Panc1 (cell line): ENCODE data around the gene PLEKHO1.

ENCODE experiments used
- POLR2AphosphoS5 ChIP-seq: IDR thresholded peaks from 2 replicates; pipeline ENCODE4 v1.6.1; 2012; ENCODE audit warnings: mild to moderate bottlenecking, low read depth, low read length, moderate library complexity
- TF ChIP-seq, protein P1 (sequence below): fragments of 450-650 bp; IDR thresholded peaks from 2 replicates; pipeline ENCODE4 v1.5.1; 2017; ENCODE audit warnings: mild to moderate bottlenecking

DNA sequence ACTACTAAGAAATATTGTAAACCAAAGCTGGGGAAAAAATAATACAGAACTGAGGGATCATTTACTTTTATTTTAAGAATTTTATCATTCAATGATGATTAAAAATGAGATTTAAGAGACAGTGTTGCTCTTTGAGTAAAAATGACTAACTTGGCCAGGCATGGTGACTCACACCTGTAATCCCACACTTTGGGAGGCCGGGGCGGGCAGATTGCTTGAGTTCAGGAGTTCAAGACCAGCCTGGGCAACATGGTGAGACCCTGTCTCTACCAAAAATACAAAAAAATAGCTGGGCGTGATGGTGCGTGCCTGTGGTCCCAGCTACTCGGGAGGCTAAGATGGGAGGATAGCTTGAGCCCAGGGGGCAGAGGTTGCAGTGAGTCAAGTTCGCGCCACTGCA is 21.8 kb upstream of the PLEKHO1 start:
- TF ChIP-seq, protein P1, sequence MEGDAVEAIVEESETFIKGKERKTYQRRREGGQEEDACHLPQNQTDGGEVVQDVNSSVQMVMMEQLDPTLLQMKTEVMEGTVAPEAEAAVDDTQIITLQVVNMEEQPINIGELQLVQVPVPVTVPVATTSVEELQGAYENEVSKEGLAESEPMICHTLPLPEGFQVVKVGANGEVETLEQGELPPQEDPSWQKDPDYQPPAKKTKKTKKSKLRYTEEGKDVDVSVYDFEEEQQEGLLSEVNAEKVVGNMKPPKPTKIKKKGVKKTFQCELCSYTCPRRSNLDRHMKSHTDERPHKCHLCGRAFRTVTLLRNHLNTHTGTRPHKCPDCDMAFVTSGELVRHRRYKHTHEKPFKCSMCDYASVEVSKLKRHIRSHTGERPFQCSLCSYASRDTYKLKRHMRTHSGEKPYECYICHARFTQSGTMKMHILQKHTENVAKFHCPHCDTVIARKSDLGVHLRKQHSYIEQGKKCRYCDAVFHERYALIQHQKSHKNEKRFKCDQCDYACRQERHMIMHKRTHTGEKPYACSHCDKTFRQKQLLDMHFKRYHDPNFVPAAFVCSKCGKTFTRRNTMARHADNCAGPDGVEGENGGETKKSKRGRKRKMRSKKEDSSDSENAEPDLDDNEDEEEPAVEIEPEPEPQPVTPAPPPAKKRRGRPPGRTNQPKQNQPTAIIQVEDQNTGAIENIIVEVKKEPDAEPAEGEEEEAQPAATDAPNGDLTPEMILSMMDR = no peak
- no peak for TF ChIP-seq POLR2AphosphoS5
